GM11168 (cell line): ENCODE data around the gene SLC26A6.

Experiments
- in situ Hi-C: fragments of 300-500 bp; cut with MboI; formaldehyde crosslinking; loops from one replicate; pipeline ENCODE4 v1.12.0; 2022; ENCODE audit warnings: low sequenced_read_pairs; ENCODE audit not compliant: unreplicated experiment

Gene SLC26A6

GRCh38 chr3:48635222-48636021 lies at the start of gene SLC26A6:
Gene SLC26A6 (minus strand): TSS chr3:48635461. CDS start chr3:48635393, 68 bp downstream.
- in situ Hi-C loops, result no loop called here

- in situ Hi-C loops, result no loop called here
Measured at GRCh38 chr3:48684480-48685143, 49.4 kb upstream of the SLC26A6 start.

- in situ Hi-C loops, result no loop called here
Measured at GRCh38 chr3:48684054-48684349, 48.7 kb upstream of the SLC26A6 start.

- in situ Hi-C loops, result no loop called here
Measured at GRCh38 chr3:48682786-48683185, 47.5 kb upstream of the SLC26A6 start.

- in situ Hi-C loops, result no loop called here
Measured at GRCh38 chr3:48681974-48682610, 46.8 kb upstream of the SLC26A6 start.

GRCh38 chr3:48681541-48681880 lies 46.2 kb upstream of the SLC26A6 start:
- in situ Hi-C loops, result no loop called here

- in situ Hi-C loops, result no loop called here
Measured at GRCh38 chr3:48680811-48681540, 45.7 kb upstream of the SLC26A6 start.

GRCh38 chr3:48679411-48680391 lies 44.4 kb upstream of the SLC26A6 start:
- in situ Hi-C loops, result no loop called here

GRCh38 chr3:48678566-48679380 lies 43.5 kb upstream of the SLC26A6 start:
- in situ Hi-C loops, result no loop called here

- in situ Hi-C loops, result no loop called here
Measured at GRCh38 chr3:48678056-48678455, 42.8 kb upstream of the SLC26A6 start.

- in situ Hi-C loops, result no loop called here
Measured at GRCh38 chr3:48674505-48674904, 39.2 kb upstream of the SLC26A6 start.

- in situ Hi-C loops, result no loop called here
Measured at GRCh38 chr3:48672522-48672921, 37.3 kb upstream of the SLC26A6 start.

GRCh38 chr3:48664929-48665328 lies 29.7 kb upstream of the SLC26A6 start:
- in situ Hi-C loops, result no loop called here

- in situ Hi-C loops, result no loop called here
Measured at GRCh38 chr3:48664313-48664644, 29.0 kb upstream of the SLC26A6 start.

GRCh38 chr3:48663489-48664312 lies 28.4 kb upstream of the SLC26A6 start:
- in situ Hi-C loops, result no loop called here

- in situ Hi-C loops, result no loop called here
Measured at GRCh38 chr3:48662753-48663488, 27.7 kb upstream of the SLC26A6 start, which contains the start of gene CELSR3. Gene CELSR3 (minus strand): TSS chr3:48662886. CDS start chr3:48662634, 252 bp downstream.

GRCh38 chr3:48662145-48662752 lies 27.0 kb upstream of the SLC26A6 start:
- in situ Hi-C loops, result no loop called here
